NCI-H146 treated with DMSO at 0.1 percent for 48 hours (cell line): Measurements from ENCODE around the gene CEL.
"Not testable (repeated sequence)": the region's sequence is repeated elsewhere in the genome, so short reads cannot be mapped to it uniquely, and the experiment has no call there.

Source experiments
- DNase-seq: peaks from one replicate; lab custom pipeline; 2025; ENCODE audit not compliant: unreplicated experiment; lab: John Stamatoyannopoulos, UW

The CEL gene

DNA sequence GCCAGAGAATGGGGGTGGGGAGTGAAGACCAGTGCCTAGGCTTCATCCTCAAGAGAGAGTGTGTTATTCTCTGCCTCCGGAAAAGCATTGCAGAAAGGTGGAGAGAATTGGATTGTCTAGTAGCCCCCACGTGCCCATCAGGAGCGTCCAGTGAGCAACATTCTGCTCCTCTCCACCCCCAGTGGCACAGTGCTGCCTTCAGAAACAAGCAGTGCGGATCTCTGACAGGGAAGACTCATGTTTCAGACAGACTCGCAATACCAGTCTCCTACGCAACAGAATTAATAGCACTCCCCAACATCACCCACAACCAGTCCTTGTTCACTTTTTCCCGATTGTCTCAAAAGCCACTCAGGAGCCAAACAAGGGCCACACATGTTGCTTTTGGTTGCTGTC, 14.9 kb upstream of the CEL start:
- no peak for DNase-seq

DNA sequence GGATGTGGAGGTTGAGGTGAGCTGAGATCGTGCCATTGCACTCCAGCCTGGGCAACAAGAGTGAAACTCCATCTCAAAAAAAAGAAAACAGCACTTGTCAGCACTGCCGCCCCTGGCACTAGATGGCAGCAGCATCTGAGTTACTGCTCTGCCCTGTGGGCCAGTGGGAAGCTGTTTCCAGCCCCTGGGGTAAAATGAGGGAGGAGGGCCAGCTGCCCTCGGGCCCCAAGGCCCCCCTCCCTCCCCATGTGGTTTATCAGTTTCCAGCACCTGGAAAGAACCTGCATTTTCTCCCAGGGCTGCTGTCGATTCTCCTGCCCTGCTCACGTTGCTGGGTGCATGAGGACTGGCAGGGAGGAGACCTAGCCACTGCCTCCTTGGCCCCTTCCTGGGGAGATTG, 13.2 kb upstream of the CEL start:
- DNase-seq = no peak

DNA sequence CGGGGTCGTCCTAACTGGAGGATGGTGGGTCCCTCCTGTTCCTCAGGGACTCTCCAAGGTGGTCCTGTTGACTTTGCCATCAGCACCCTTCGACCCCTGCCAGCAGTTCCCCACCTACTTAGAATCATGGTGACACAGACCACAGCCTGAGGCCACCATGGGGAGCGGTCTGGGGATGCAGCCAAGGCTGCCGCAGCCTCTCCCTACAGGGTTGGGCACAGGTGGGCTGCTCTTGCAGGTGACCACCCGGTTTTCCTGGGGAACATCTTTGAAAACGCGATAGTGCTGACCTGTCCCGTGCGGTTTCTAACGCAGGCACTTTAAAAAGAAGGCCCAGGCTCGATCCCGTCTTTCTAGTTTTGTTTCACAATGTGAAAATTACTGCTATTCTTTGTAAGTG, 12.7 kb upstream of the CEL start:
- DNase-seq = no peak

DNA sequence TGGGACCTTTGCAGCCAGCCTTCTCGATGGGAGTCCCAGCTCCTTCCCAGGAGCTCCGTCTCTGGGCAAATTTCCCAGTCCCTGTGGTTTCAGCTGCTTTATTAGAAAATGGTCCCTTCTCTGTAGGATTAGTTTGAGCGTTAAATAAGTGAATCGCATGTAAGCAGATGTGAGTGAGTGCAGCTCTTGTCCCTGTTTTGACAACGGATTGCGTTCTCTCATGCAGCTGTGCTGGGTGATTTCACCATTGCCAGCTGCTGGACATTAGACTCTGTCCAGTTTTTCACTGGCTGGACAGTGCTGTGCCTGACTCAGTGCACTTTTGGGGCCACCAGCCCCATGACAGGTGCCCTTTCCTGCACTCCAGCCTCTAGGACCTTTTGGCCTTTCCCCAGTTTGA, 11.6 kb upstream of the CEL start:
- no peak for DNase-seq

DNA sequence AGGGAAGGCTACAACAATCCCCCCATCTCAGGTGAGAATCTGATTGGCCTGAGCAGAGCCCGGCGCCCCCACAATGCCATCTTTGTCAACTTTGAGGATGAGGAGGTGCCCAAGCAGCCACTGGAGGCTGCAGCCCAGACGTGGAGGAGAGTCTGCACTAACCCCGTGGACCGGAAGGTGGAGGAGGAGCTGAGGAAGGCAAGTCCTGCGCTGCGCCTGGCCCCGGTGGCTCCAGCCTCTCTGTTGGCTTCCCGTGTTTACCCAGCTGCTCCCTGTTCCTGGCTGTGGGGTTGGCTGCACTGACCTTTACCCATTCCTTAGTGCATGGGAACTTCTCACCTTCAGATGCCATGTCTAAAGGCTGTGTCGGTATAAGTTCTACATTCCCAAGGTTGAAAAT, 11.0 kb upstream of the CEL start:
- DNase-seq = no peak

DNA sequence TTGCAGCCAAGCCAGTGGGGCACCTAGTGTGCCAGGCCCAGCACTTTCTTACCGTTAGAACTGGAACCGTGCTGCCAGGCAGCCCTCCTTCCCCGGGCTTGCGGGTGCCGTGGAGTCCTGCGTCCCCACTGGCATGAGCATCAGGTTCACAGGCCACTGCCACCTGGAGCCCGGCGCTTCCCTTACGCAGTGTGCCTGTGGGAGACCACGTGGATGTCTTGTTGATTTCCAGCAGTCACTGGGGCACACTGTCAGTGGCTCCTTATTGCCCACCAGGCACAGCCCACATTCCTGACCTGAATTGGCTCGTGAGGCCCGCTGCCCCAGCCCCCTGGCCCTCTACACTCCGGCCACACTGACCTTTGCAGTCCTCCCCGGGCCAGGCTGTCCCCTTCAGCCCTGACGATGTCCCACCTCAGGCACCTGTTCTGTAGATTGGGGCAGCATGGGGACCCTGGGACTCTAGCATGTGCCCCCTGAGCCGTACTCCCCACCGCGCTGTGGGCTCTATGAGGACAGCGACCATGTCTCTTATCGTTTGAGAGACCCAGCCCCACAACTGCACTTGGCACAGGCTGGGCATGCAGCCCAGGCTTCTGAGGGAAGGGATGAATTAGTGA, 10.4 kb upstream of the CEL start:
- DNase-seq = no peak

DNA sequence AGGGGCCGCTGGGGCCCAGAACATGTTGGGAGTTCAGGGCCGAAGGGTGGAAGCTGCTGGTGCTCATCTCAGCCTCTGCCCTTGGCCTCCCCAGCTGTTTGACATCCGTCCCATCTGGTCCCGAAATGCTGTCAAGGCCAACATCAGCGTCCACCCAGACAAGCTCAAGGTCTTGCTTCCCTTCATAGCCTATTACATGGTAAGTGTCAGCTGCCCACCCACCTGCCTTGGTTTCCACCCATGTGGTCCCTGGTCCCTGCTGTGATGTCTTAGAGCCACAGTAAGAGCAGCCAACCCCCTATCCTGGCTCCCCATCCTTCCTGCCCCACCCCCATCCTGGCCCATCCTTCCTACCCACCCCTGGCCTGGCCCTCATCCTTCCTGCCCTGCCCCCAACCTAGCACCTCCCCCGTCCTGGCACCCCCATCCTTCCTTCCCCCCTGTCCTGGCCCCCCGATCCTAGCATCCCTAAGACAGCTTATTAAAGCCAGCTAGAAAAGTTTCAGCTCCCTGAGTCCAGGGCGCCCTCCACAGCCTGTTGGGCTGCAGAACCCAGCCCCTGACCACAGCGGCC, 9.7 kb upstream of the CEL start:
- DNase-seq = no peak

DNA sequence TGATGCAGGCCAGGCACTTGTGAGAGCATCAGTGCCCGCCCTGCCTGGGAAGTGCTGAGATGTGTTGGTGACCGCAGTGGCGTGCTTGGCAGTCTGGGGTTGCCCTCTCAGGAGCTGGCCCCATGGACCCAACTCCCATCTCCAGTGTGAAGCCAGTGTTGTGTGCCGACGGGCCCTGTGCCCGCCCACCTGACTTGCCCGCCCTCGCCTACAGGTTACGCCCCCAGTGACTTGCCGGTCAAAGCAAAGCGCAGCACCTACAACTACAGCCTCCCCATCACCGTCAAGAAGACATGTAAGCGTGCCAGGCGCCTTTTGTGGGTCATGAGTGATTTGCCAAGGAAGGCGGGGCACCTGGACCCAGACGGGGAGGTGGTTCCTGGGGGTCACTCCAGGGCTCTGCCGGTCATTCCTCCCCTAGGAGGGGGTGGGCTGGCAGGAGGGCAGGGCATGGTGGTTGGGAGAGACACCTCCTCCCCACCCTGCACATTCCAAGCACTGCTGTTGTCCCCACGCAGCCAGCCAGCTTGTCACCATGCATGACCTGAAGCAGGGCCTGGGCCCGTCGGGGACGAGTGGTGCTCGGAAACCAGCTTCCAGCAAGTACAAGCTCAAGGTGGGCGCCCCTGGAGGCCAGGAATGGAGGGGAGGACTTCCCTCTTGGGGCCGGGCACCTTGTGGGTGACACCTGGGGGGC, 7.4 kb upstream of the CEL start:
- DNase-seq = no peak

DNA sequence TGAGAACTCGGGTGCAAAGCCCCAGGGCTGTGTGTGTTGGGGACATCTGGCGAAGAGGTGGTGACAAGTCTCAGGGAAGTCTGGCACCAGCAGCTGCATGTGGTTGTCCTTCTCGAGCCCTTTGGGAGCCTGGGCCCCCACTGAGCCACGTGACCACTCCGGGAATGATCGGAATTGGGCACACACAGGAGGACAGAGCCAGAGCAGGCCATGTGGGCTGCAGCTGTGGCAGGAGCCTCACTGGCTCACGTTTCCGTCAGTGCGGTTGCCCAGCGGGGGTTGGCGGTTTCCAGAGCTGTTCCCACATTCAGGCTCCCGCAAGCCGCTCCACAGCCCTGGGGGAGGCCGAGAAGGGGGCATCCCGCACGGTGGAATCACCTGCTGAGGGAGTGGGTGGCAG, 6.8 kb upstream of the CEL start:
- no peak for DNase-seq

DNA sequence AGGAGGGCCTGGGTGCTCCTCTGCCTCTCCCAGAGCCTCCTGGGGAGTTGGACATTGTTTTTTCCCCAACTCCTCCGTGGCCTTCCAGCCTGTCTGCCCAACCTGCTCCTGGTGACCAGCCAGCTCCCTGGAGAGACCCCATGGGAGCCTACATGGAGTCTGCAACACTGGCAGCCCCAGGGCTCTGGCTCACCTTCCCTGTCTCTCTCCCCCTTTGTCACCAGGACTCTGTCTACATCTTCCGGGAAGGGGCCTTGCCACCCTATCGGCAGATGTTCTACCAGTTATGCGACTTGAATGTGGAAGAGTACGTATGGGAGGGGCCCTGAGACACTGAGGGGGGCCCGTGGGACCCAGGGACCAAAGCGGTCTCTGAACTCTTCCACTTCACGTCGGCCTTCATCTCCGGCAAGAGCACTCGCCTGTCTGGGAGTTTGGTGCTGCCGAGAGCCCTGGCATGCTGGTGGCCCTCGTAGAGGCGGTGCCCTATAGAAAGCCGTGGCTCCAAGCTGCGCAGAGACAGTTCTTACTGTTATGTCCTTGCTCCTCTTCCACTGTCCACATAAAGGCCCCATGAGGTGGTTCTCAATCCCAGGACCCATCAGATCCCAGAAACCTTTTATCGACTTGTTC, 5.9 kb upstream of the CEL start:
- no peak for DNase-seq

DNA sequence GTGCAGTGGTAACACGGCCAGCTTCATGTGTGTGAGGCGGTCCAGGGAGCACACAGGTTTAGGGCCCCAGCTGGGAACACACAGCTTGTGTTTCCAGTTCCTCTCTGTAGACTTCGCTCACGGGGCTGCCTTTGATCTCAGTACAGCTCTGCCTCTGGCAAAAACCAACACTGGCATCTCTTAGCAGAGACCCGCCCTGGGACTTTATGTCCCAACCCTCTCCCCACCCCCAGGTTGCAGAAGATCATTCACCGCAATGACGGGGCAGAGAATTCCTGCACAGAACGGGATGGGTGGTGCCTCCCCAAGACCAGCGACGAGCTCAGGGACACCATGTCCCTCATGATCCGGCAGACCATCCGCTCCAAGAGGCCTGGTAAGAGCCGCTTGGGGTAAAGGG, 5.2 kb upstream of the CEL start:
- no peak for DNase-seq

DNA sequence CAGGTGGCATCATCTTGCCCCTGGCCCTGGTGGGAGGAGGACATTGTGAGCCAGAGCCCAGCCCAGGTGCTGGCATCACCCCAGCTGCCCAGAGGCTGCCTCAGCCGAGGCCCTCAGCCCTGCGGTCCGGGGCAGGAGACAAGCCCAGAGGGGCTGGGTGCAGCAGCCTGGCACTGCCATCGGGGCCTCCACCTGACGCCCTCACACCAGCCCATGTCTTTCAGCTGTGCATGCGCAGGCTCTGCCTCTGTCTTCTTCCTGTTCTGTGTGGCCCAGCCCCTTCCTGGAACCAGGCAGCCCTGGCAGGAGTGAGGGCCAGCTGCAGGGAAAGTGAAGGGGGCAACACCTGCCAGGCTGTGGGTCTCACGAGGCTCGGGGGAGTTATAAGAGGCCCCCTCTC, 4.8 kb upstream of the CEL start:
- no peak for DNase-seq

DNA sequence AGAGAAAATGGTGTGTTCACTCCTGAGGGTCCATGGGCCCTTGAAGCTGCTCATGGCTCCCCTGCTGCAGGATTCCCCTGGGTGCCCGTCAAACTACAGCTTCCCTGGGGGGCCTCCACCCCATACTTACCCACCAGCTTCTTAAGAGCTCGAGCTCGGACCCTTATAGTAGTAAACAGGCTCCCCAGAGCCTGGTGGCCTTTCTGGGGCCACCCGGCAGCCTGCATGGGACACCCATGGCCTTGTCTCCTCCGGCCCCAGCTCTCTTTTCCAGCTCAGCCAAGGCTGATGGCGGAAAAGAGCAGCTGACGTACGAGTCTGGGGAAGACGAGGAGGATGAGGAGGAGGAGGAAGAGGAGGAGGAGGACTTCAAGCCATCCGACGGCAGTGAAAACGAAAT, 4.2 kb upstream of the CEL start:
- DNase-seq = no peak

DNA sequence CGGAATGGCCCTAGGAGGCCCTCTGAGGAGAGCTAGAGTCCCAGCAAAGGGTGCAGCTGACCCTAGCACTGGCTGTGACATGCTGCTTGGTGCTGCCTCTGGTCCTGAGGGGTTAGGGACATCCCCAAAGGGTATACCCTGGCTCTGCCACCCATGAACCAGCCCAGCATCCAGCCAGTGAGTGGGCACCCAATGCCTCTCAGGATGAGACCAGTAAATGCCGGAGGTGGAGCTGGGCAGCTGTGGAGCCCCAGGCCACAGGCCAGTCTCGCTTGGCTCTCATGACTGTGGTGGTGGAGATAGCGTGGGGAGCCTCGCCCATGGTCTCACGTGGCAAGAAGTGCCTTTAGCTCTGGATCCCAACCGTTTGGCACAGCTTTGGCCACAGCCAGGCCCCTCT, 3.7 kb upstream of the CEL start:
- no peak for DNase-seq

DNA sequence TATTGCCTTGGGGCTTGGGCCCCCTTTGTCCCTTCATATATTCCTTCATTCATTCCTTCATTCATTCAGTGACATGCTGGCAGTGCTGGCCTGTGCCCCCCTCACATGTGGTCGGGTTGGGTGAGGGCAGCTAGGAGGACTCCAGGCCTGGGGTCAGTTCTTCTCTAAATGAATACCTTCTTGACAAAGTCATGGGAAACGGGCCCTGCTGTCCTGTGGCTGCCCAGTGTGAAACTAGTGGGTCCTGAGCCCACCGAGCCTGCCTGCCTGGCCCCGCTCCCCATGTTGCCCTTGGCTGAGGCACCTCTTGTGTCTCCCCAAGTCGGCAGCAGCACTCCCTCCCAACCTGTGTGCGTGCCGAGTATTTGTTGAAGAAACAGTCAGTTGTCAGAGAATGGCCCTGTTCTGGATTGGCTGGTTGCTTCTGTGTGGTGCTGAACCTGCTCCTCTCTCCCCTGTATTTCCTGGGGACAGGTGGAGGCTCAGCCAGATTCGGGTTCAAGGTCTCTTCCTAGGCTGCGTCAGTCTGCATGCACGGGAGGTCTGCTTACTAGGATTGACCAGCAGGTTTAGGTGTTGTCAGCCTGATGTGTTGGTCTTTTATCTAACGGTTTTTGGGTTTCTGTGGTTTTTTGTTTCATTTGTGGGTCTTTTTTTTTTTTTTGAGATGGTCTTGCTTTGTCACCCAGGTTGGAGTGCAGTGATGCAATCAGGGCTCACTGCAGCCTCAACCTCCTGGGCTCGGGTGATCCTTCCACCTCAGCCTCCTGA, 3.0 kb upstream of the CEL start:
- DNase-seq = no peak

DNA sequence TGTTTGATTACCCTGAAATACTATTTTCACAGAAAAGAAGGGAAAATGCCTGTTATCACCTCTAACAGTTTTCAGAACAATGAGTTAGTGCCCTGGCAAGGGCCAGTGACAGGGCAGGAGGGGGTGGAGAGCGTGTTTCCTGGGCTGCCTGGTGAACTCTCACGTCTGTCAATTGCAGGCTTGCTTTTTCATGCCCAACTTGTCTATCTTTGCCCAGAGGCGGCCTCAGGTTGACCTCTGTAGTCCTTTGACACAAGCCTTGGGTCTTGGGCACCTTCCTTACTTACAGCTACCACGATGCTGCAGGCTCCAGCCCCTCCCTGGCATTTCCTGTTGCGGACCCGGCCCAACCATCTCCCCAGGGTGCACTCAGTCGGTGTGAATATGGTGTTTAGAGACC, 2.2 kb upstream of the CEL start:
- no peak for DNase-seq

DNA sequence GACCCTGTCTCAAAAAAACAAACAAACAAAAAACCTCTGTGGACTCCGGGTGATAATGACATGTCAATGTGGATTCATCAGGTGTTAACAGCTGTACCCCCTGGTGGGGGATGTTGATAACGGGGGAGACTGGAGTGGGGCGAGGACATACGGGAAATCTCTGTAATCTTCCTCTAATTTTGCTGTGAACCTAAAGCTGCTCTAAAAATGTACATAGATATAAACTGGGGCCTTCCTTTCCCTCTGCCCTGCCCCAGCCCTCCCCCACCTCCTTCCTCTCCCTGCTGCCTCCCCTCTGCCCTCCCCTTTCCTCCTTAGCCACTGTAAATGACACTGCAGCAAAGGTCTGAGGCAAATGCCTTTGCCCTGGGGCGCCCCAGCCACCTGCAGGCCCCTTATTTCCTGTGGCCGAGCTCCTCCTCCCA, 1.4 kb upstream of the CEL start:
- DNase-seq = no peak

DNA sequence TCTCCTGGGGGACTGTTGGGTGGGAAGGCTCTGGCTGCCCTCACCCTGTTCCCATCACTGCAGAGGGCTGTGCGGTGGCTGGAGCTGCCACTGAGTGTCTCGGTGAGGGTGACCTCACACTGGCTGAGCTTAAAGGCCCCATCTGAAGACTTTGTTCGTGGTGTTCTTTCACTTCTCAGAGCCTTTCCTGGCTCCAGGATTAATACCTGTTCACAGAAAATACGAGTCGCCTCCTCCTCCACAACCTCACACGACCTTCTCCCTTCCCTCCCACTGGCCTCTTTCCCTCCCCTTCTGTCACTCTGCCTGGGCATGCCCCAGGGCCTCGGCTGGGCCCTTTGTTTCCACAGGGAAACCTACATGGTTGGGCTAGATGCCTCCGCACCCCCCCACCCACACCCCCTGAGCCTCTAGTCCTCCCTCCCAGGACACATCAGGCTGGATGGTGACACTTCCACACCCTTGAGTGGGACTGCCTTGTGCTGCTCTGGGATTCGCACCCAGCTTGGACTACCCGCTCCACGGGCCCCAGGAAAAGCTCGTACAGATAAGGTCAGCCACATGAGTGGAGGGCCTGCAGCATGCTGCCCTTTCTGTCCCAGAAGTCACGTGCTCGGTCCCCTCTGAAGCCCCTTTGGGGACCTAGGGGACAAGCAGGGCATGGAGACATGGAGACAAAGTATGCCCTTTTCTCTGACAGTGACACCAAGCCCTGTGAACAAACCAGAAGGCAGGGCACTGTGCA, 590 bp upstream of the CEL start:
- DNase-seq = not testable (repeated sequence)

DNA sequence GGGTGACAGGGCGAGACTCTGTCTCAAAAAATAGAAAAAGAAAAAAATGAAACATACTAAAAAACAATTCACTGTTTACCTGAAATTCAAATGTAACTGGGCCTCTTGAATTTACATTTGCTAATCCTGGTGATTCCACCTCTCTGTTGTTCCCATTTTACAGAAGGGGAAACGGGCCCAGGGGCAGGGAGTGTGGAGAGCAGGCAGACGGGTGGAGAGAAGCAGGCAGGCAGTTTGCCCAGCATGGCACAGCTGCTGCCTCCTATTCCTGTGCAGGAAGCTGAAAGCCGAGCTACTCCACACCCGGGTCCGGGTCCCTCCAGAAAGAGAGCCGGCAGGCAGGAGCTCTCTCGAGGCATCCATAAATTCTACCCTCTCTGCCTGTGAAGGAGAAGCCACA, 788 bp downstream of the CEL start:
- not testable (repeated sequence) for DNase-seq

DNA sequence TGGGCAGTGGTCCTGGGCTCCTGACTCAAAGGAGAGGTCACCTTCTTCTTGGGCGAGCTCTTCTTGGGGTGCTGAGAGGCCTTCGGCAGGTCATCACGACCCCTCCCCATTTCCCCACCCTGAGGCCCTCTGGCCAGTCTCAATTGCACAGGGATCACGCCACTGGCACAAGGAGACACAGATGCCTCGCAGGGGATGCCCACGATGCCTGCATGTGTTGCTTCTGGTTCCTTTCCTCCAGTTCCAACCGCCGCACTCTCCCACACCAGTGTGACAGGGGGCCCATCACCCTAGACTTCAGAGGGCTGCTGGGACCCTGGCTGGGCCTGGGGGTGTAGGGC, 1.3 kb downstream of the CEL start:
- no peak for DNase-seq
